Hepatocyte (in vitro differentiated cells): ENCODE results near the gene COL17A1. TPM values are rescaled to one million over a fixed set of nuclear protein-coding genes. Genes with fewer than 3 reads are reported as not detected.

Source experiments
- DNase-seq: peaks from one replicate; pipeline ENCODE4 v3.0.0-alpha.2; 2016; ENCODE audit warnings: low spot score
- H2AFZ ChIP-seq: fragments of 200-600 bp; sonication (generic); 2 replicates; pipeline ENCODE4 v1.6.0; 2016; ENCODE audit warnings: antibody characterized with exemption, mild to moderate bottlenecking
- H3K27ac ChIP-seq: fragments of 200-600 bp; sonication (generic); 2 replicates; pipeline ENCODE4 v1.5.1; 2016; ENCODE audit warnings: mild to moderate bottlenecking
- H3K27me3 ChIP-seq: fragments of 200-600 bp; sonication (generic); 2 replicates; pipeline ENCODE4 v1.6.1; 2016
- H3K36me3 ChIP-seq: fragments of 200-600 bp; sonication (generic); replicated peaks from 2 replicates; pipeline ENCODE4 v1.5.1; 2016; ENCODE audit warnings: low read depth; ENCODE audit not compliant: insufficient read depth
- H3K4me1 ChIP-seq: fragments of 200-600 bp; sonication (generic); 2 replicates; pipeline ENCODE4 v1.5.1; 2016; ENCODE audit warnings: mild to moderate bottlenecking, moderate library complexity; ENCODE audit not compliant: insufficient read depth
- H3K4me2 ChIP-seq: fragments of 200-600 bp; sonication (generic); 2 replicates; pipeline ENCODE4 v1.6.0; 2016
- H3K4me3 ChIP-seq: fragments of 200-600 bp; sonication (generic); 2 replicates; pipeline ENCODE4 v1.5.1; 2016; ENCODE audit warnings: mild to moderate bottlenecking
- H3K79me2 ChIP-seq: fragments of 200-600 bp; sonication (generic); 2 replicates; pipeline ENCODE4 v1.6.0; 2017; ENCODE audit warnings: mild to moderate bottlenecking
- H3K9me2 ChIP-seq: fragments of 200-600 bp; sonication (generic); replicated peaks from 2 replicates; pipeline ENCODE4 v1.6.0; 2017; ENCODE audit warnings: mild to moderate bottlenecking; ENCODE audit not compliant: insufficient read depth
- H3K9me3 ChIP-seq: fragments of 200-600 bp; sonication (generic); 2 replicates; pipeline ENCODE4 v1.5.1; 2016; ENCODE audit warnings: low read depth, mild to moderate bottlenecking
- H4K20me1 ChIP-seq: fragments of 200-600 bp; sonication (generic); 2 replicates; pipeline ENCODE4 v1.6.0; 2016; ENCODE audit warnings: mild to moderate bottlenecking; ENCODE audit not compliant: insufficient read depth, poor library complexity, severe bottlenecking
- EZH2 ChIP-seq: fragments of 200-600 bp; sonication (generic); IDR thresholded peaks from 2 replicates; pipeline ENCODE4 v1.6.1; 2016; ENCODE audit warnings: antibody characterized with exemption, mild to moderate bottlenecking, borderline replicate concordance
- EZH2phosphoT487 ChIP-seq: fragments of 200-600 bp; sonication (generic); IDR thresholded peaks from one replicate; pipeline ENCODE4 v1.6.1; 2018; ENCODE audit warnings: antibody characterized with exemption, mild to moderate bottlenecking, low read depth, moderate library complexity; ENCODE audit not compliant: unreplicated experiment, severe bottlenecking
- WGBS: methylation state at CpG from one replicate; pipeline ENCODE4 v1.1.6; 2016; ENCODE audit warnings: low lambda C conversion rate; ENCODE audit errors: missing lambda C conversion rate; 5-methylcytosine and 5-hydroxymethylcytosine counted together
- polyA plus RNA-seq: library from polyadenylated mRNA; unstranded; fragments of >200 nt; fragmentation: Nextera tagmentation; extraction: Ambion mirVana; gene quantifications from 2 replicates; pipeline ENCODE4 v1.2.1, GENCODE V29; 2016
- total RNA-seq: library from RNA; depleted of rRNA; stranded (reverse); fragments of >200 nt; gene quantifications from 2 replicates; pipeline ENCODE4 v1.2.3, GENCODE V29; 2014
- TF ChIP-seq, protein P1 (sequence below): fragments of 200-600 bp; sonication (generic); IDR thresholded peaks from 2 replicates; pipeline ENCODE4 v1.5.1; 2016; ENCODE audit warnings: antibody characterized with exemption, mild to moderate bottlenecking; ENCODE audit not compliant: poor library complexity

Gene COL17A1
- total and polyA plus RNA-seq, 2 experiments from 2014 or later, result 3.3 to 7.5 TPM

DNA sequence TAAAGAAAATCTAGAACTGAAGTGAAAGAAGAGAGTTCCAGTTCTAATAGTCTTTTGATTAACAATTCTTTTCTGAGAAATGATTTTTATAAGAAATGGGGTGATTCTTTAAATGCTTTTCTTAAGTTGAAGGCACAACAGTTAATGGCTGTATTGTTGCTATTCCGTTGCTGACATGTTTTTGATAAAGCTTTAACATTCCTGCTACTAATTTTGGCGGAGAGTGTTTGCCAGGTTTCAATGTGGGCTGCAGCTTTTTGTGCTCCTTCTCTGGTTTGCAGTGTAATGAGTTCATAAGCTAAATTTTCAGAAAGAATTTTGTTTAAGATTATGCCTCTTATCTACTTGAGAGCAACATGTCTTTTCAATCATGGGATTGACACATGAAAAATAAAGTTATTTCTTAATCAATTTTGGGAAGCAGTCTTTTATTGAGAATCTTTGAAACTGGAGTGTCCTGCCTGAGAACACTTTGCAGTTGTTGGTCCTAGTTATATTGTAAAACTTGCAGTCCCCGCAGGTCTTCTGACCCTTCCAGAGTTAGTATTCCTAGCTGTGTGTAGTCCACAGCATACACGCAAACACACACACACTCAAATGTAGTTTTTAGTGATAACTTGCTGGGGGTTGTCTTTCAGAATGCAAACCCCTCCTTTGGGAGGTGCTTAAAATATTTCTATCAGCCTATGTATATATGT, 56.7 kb downstream of the COL17A1 start:
- Histone ChIP-seq H3K9me3 (no peaks in the 10 kb centered on the region), H3K27me3 (no peaks in the 10 kb centered on the region), H3K4me1 (no peaks in the 10 kb centered on the region), H2AFZ (no peak overlapping the region), H3K27ac (no peak overlapping the region), H3K36me3 (peaks cover 4% of the 10 kb centered on the region), H4K20me1 (no peaks in the 10 kb centered on the region), H3K9me2 (no peaks in the 10 kb centered on the region), H3K4me3 (no peak overlapping the region), H3K4me2 (no peak overlapping the region), H3K79me2 (no peaks in the 10 kb centered on the region)
- WGBS, result 91% methylated on average over 4 of the region's 4 CpGs
- TF ChIP-seq EZH2phosphoT487, result no peak
- TF ChIP-seq, protein P1, sequence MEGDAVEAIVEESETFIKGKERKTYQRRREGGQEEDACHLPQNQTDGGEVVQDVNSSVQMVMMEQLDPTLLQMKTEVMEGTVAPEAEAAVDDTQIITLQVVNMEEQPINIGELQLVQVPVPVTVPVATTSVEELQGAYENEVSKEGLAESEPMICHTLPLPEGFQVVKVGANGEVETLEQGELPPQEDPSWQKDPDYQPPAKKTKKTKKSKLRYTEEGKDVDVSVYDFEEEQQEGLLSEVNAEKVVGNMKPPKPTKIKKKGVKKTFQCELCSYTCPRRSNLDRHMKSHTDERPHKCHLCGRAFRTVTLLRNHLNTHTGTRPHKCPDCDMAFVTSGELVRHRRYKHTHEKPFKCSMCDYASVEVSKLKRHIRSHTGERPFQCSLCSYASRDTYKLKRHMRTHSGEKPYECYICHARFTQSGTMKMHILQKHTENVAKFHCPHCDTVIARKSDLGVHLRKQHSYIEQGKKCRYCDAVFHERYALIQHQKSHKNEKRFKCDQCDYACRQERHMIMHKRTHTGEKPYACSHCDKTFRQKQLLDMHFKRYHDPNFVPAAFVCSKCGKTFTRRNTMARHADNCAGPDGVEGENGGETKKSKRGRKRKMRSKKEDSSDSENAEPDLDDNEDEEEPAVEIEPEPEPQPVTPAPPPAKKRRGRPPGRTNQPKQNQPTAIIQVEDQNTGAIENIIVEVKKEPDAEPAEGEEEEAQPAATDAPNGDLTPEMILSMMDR, result no peak
- no peak for TF ChIP-seq EZH2
- no peak for DNase-seq

DNA sequence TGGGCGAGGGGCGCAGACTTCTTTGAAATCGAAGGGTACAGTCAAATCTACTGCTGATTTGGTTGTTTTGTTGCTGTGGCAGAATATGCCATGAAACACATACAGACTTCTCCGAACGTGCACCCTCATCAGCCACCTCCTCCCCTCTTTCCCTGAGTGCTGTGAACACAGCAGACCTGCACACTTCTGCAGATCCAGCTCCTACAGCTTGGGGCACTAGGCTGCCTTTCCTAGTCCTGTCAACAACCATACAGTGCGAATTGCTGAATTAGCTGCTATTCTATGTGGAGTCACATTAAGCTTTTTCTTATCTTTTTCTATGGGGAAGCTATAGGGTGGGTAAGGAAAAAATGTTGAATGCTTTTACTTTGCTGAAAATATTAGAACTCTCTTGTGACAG, 57.5 kb downstream of the COL17A1 start:
- no peak overlapping the region for H3K27ac ChIP-seq

DNA sequence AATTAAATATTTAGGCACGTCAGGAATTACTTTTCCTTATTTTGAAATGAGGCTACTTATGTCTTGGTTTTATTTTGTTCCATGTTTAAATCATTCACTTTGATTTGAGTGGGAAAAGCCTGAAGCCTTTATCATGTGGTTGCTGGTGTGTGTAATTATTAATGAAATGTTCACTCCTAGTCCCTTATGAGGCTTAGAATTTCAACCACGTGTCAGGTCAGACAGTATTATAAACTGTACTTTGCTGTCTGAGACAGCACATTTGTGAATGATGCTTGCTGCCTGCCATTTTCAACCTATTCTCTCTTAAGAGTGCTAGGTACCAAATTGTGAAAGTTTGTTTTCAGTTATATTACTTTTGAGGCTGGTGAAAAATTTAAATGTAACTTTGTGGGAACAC, 58.9 kb downstream of the COL17A1 start:
- no peaks in the 10 kb centered on the region for H3K27me3 ChIP-seq
- no peaks in the 10 kb centered on the region for H3K9me2 ChIP-seq
- no peak overlapping the region for H2AFZ ChIP-seq
- no peaks in the 10 kb centered on the region for H3K4me1 ChIP-seq
- H4K20me1 ChIP-seq, result no peaks in the 10 kb centered on the region
- H3K9me3 ChIP-seq, result no peaks in the 10 kb centered on the region
- peaks cover 4% of the 10 kb centered on the region for H3K36me3 ChIP-seq
- H3K27ac ChIP-seq, result no peak overlapping the region
- 85% methylated on average over 2 of the region's 2 CpGs for WGBS
- no peak overlapping the region for H3K4me2 ChIP-seq
- no peaks in the 10 kb centered on the region for H3K79me2 ChIP-seq
- no peak overlapping the region for H3K4me3 ChIP-seq
- TF ChIP-seq, protein P1, result no peak
- TF ChIP-seq EZH2, result no peak
- DNase-seq, result no peak

More for the DNA sequence above, 57.5 kb downstream of the COL17A1 start:
- Histone ChIP-seq H2AFZ (no peak overlapping the region), H3K4me3 (no peak overlapping the region), H3K9me3 (no peaks in the 10 kb centered on the region), H3K36me3 (peaks cover 4% of the 10 kb centered on the region), H3K27me3 (no peaks in the 10 kb centered on the region), H3K79me2 (no peaks in the 10 kb centered on the region), H3K9me2 (no peaks in the 10 kb centered on the region), H4K20me1 (no peaks in the 10 kb centered on the region), H3K4me2 (no peak overlapping the region), H3K4me1 (no peaks in the 10 kb centered on the region)
- peak; percentile 45 for DNase-seq
- 74% methylated on average over 6 of the region's 6 CpGs for WGBS
- no peak for TF ChIP-seq EZH2
- TF ChIP-seq, protein P1, result peak; percentile 40

DNA sequence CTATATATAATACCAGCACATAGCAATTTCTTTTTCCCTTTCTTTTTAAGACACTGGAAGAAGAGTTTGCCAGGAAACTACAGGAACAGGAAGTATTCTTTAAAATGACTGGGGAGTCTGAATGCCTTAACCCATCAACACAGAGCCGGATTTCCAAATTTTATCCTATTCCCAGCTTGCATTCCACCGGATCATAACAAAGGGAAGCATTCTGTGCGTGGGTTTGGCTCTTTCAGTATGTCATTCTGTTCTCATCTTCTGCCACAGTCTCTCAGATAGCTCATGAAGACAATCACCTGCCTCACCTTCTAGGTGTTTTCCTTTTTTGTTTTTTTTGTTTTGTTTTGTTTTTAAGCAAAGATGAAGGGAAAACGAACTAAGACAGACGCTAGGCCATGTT, 60.2 kb downstream of the COL17A1 start:
- WGBS, result 92% methylated on average over 5 of the region's 5 CpGs
- H3K36me3 ChIP-seq, result no peaks in the 10 kb centered on the region
- no peaks in the 10 kb centered on the region for H4K20me1 ChIP-seq
- no peak overlapping the region for H2AFZ ChIP-seq
- H3K79me2 ChIP-seq, result no peaks in the 10 kb centered on the region
- H3K9me3 ChIP-seq, result no peaks in the 10 kb centered on the region
- H3K27ac ChIP-seq, result no peak overlapping the region
- H3K4me3 ChIP-seq, result no peak overlapping the region
- TF ChIP-seq EZH2 (no peak), EZH2phosphoT487 (no peak)
- TF ChIP-seq, protein P1, result no peak
- no peaks in the 10 kb centered on the region for H3K9me2 ChIP-seq
- no peak for DNase-seq
- H3K4me2 ChIP-seq, result no peak overlapping the region
- no peaks in the 10 kb centered on the region for H3K4me1 ChIP-seq
- no peaks in the 10 kb centered on the region for H3K27me3 ChIP-seq
